Ureter (tissue), 1 donor: ENCODE measurements around the gene CCR5. TPM values are rescaled to one million over a fixed set of nuclear protein-coding genes. Genes with fewer than 3 reads are reported as not detected.
"Not testable (repeated sequence)": the region's sequence is repeated elsewhere in the genome, so short reads cannot be mapped to it uniquely, and the experiment has no call there.

ENCODE experiments used
- DNase-seq: peaks from one replicate; pipeline ENCODE4 v3.0.0-alpha.2; 2020; ENCODE audit warnings: low spot score
- total RNA-seq: library from RNA; stranded (reverse); gene quantifications from one replicate; pipeline ENCODE4 v1.2.4, GENCODE V29; 2023
- donor health status: DM: yes; HTN: yes; CAD: no.

The CCR5 gene
- 3.3 TPM for total RNA-seq

DNA sequence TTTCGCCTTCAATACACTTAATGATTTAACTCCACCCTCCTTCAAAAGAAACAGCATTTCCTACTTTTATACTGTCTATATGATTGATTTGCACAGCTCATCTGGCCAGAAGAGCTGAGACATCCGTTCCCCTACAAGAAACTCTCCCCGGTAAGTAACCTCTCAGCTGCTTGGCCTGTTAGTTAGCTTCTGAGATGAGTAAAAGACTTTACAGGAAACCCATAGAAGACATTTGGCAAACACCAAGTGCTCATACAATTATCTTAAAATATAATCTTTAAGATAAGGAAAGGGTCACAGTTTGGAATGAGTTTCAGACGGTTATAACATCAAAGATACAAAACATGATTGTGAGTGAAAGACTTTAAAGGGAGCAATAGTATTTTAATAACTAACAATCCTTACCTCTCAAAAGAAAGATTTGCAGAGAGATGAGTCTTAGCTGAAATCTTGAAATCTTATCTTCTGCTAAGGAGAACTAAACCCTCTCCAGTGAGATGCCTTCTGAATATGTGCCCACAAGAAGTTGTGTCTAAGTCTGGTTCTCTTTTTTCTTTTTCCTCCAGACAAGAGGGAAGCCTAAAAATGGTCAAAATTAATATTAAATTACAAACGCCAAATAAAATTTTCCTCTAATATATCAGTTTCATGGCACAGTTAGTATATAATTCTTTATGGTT, at the start of gene CCR5:
CCR5 (plus strand) TSS at position 108 of the 680 bp plus-strand sequence. CDS start 1,957 bp downstream, outside the sequence.
- peak; percentile 15 for DNase-seq

- no peak for DNase-seq
Measured at GRCh38 chr3:46321461-46322104, 49.2 kb upstream of the CCR5 start.

DNA sequence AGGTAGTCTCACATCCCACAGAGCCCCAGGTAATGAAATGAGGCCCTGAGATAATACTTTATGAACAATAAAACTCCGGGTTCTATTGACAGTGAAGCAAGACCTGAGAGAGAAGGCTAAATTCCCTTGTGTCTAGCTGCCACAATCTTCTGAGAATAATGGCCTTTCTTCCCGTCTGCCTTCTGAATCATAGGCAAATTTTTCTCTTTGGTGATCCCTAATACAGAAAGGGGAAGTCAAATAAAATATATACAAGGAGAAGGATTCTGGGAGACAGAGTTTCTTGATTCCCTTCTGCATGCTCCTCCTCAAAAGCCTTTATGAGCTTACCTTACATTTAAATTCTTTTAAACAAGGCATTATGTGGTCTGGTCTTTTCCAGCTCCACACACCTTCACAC, 46.7 kb upstream of the CCR5 start:
- no peak for DNase-seq

GRCh38 chr3:46325645-46326300, 45.0 kb upstream of the CCR5 start:
- DNase-seq = no peak

DNA sequence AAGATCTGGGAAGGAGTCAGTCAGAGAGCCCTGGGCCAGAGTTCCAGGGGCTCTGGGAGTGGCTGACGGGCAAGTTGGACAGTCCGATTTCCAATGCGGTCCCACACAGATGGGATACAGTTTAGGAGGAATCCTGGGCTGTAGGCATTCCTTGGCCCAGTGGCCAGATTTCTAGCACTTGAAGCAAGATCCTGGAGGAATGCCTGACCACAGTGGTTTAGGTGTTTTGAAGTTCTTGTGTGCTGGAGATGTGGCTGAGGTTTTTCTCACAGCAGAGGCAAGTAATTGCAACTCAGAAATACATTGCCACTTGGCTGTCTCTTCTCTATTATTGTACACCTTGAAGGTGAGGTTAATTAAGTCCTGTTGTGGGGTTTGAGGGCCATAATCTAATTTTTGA, 40.1 kb upstream of the CCR5 start:
- DNase-seq = not testable (repeated sequence)

DNA sequence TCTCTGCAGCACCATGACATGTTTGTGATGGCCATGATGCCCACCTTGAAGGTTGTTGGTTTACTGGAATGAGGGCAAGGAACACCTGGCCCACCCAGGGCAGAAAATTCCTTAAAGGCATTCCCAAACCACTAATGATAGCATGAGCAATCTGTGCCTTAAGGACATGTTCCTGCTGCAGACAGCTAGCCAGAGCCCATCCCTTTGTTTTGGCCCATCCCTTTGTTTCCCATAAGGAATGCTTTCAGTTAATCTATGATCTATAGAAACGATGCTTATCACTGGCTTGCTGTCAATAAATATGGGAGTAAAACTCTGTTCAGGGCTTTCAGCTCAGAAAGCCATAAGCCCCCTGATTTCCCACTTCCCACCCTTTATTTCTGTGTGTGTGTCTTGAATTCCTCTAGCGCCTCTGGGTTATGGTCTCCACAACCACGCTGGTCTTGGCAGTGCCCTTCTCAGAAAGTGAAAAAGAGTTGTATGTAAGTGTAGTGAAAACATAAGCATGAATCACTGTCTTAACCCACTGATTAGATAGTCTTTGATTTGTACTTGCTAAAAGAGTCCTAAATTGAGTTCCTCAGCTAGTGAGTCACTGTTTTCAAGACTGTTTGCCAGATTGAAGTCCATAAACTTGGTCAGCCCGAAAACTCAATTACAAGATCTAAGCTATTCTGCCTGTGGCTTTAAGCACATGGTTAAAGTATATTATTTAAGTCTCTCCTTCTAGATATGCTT, 35.8 kb upstream of the CCR5 start:
- no peak for DNase-seq

DNA sequence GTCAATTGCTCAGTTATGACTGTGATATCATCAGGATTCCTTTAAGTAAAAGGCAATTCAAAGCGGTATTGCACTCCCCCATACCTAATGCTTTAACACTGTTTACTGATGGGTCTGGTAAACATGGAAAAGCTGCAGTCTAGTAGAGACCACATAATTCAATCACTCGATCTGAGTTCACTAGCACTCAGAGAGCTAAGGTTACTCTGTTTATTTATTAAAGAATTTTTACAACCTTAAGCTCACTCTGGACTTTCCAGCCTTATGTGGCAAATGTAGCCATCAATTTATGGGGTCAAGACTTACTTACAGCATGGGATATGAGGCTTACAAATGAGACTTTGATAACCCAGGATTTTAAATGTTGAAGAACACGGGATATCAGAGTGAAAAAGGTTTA, 35.2 kb upstream of the CCR5 start:
- DNase-seq = no peak

DNA sequence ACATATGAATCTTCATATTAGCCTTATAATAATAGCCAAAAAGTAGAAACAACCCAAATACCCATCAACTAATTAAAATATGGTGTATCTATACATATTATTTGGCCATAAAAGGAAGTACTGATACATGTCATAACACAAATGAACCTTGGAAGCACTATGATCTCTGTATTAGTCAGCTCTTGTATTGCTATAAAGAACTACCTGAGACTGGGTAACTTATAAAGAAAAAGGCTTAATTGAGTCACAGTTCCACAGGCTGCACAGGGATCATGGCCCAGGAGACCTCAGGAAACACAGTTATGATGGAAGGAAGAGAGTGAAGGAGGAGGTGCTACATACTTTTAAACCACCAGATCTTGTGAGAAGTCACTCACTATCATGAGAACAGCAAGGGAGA, 32.8 kb upstream of the CCR5 start:
- DNase-seq = no peak

- no peak for DNase-seq
Measured at GRCh38 chr3:46338840-46339239, 31.9 kb upstream of the CCR5 start.

- no peak for DNase-seq
Measured at GRCh38 chr3:46344476-46344875, 26.3 kb upstream of the CCR5 start.

GRCh38 chr3:46348823-46349482, 21.8 kb upstream of the CCR5 start:
- no peak for DNase-seq

DNA sequence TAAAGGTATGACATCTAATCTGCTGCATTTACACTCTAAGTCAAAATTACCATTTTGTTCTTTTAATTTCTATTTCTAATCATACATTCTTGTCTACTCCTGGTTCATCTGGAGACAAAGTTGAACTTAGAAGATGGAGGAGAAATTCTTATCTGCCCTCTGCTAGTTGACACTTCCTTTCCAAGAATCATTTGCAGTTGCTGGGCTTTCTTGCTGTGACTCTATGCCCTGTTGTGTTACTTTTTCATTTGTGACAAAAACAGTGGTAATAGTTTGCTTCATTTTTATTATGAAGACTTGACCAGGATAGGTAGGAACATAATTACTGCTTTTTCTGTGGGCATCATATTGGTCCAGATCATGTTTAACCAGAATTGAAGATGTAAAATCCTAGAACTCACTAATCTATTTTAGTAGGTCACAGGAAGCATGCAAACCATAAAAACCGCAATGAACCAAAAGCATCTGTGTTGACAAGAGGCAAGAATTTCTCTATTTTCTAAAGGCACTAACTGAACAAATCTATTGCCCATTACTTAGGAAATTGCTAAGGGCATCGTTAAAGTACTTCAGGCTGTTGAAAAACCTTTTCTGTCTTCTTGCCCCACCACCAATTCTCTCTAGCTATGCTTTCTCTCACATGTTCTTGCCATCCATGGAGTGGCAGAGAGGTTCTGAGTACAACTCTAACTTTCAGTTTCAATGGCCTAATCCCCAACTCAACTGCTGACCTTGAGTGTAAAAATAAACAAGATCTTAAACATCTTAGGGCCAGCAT, 21.1 kb upstream of the CCR5 start:
- no peak for DNase-seq

DNA sequence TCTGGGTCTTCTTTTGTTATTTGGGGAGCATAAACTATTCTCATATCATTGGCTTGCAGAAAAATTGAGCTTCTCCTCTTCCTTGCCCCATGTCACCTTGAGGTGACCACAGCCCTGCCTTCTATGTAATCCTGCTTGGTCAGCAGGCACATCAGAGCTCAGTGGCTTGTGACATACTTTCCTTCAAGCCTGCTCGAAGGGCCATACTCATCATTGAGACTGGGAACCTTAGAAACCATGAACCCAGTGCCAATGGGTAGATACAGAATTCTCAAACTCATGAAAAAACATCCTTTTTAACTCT, 20.5 kb upstream of the CCR5 start:
- no peak for DNase-seq

- no peak for DNase-seq
Measured at GRCh38 chr3:46351646-46352045, 19.1 kb upstream of the CCR5 start.

GRCh38 chr3:46353090-46353489, 17.7 kb upstream of the CCR5 start:
- DNase-seq = no peak

GRCh38 chr3:46353647-46354410, 16.9 kb upstream of the CCR5 start, which contains the start of gene CCR2:
Gene CCR2, plus strand, starts transcription at chr3:46354111. Its CDS starts 3,417 bp downstream, at chr3:46357528.
- DNase-seq = no peak

GRCh38 chr3:46354478-46354877, 16.3 kb upstream of the CCR5 start:
- no peak for DNase-seq

DNA sequence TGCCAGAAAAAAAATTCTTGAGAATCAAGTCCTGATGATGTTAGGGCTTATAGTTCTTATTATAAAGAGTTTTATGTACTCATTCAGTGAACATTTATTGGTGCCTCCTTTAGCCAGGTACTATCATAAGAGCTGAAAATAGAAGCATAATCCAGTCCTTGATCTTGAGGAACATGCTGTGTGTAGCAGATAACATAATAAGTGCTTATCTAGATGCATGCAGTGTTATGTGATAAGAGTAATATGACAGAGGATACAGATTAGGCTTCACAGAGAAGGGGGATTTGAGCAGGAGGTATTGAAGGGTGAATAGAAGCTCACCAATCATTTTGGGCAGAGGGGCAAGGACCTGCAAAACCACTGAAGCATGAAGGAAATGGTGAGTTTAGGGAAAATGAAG, 15.8 kb upstream of the CCR5 start:
- DNase-seq = no peak

GRCh38 chr3:46356276-46356675, 14.5 kb upstream of the CCR5 start:
- no peak for DNase-seq

DNA sequence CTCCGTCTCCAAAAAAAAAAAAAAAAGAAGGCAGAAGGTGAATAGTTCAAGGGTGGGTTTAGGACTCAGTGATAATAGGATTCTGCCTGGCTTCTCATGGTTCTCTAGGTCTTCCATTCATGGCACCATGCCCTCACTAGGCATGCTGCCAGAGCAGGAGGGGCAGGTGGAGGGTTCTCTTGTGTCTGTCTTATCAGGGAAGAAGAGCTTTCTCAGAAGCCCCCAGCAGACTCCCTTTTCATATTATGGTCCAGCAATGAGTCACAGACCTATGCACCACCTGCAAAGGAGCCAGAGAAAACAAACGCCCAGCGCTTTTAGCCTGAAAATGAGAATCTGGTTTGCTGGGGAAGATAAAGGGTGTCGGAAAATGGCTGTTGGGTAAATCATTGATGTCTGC, 13.8 kb upstream of the CCR5 start:
- no peak for DNase-seq
